HL-60 (cell line): ENCODE measurements around the gene LCA5.

Experiments
- DNase-seq, 2 experiments: peaks; one replicate each; pipeline ENCODE4 v3.0.0-alpha.2; 2010 to 2020; ENCODE audit warnings: low read depth in 1 of 2, low spot score in 1 of 2
- H3K27ac ChIP-seq: fragments of 250-450 bp; sonication (Bioruptor Pico); replicated peaks from 2 replicates; pipeline ENCODE4 v1.5.1; 2020; ENCODE audit warnings: mild to moderate bottlenecking, moderate library complexity
- H3K27me3 ChIP-seq: fragments of 250-450 bp; sonication (Bioruptor Pico); 2 replicates; pipeline ENCODE4 v1.5.1; 2021; ENCODE audit warnings: mild to moderate bottlenecking, moderate library complexity; ENCODE audit not compliant: insufficient read depth, poor library complexity, severe bottlenecking
- H3K4me3 ChIP-seq: replicated peaks from 2 replicates; pipeline ENCODE4 v1.5.1; 2011; ENCODE audit warnings: mild to moderate bottlenecking, control low read depth, low read length; ENCODE audit not compliant: insufficient read depth
- CTCF ChIP-seq: IDR thresholded peaks from one replicate; pipeline ENCODE4 v1.5.1; 2011; ENCODE audit warnings: low read length, control low read depth, inconsistent platforms; ENCODE audit not compliant: insufficient read depth
- GABPA ChIP-seq: IDR thresholded peaks from 2 replicates; pipeline ENCODE4 v1.6.1; 2012; ENCODE audit warnings: low read depth
- POLR2AphosphoS5 ChIP-seq: IDR thresholded peaks from 2 replicates; pipeline ENCODE4 v1.6.1; 2012; ENCODE audit warnings: low read depth
- REST ChIP-seq: IDR thresholded peaks from 2 replicates; pipeline ENCODE4 v1.6.1; 2012; ENCODE audit warnings: low read depth; ENCODE audit not compliant: insufficient replicate concordance
- SPI1 ChIP-seq: IDR thresholded peaks from 2 replicates; pipeline ENCODE4 v1.6.1; 2012; ENCODE audit warnings: low read depth, mild to moderate bottlenecking, borderline replicate concordance

The LCA5 gene

GRCh38 chr6:79461205-79461604 lies 76.0 kb downstream of the LCA5 start:
- no peak for DNase-seq
- no peak overlapping the region for H3K27ac ChIP-seq
- no peaks in the 10 kb centered on the region for H3K27me3 ChIP-seq
- H3K4me3 ChIP-seq: no peak overlapping the region
- no peak for TF ChIP-seq CTCF
- TF ChIP-seq POLR2AphosphoS5: no peak
- TF ChIP-seq SPI1: no peak
- TF ChIP-seq REST: no peak
- TF ChIP-seq GABPA: no peak

GRCh38 chr6:79455446-79455845 lies 81.8 kb downstream of the LCA5 start:
- no peak overlapping the region for H3K27ac ChIP-seq
- H3K4me3 ChIP-seq: no peak overlapping the region
- no peak for DNase-seq
- no peaks in the 10 kb centered on the region for H3K27me3 ChIP-seq
- TF ChIP-seq REST: no peak
- TF ChIP-seq POLR2AphosphoS5: no peak
- no peak for TF ChIP-seq GABPA
- no peak for TF ChIP-seq CTCF
- no peak for TF ChIP-seq SPI1

- peak in 1 of 2 experiments; percentile 7 for DNase-seq
- no peak for TF ChIP-seq SPI1
- TF ChIP-seq GABPA: no peak
- no peak for TF ChIP-seq POLR2AphosphoS5
- no peak for TF ChIP-seq CTCF
- no peak for TF ChIP-seq REST
- no peak overlapping the region for H3K4me3 ChIP-seq
- no peaks in the 10 kb centered on the region for H3K27me3 ChIP-seq
- H3K27ac ChIP-seq: no peak overlapping the region
These were observed 83.6 kb downstream of the LCA5 start for GRCh38 chr6:79453558-79454042.
